Measurements from ENCODE around the gene RPL37.
"Not testable (repeated sequence)": the region's sequence is repeated elsewhere in the genome, so short reads cannot be mapped to it uniquely, and the experiment has no call there.

DNA sequence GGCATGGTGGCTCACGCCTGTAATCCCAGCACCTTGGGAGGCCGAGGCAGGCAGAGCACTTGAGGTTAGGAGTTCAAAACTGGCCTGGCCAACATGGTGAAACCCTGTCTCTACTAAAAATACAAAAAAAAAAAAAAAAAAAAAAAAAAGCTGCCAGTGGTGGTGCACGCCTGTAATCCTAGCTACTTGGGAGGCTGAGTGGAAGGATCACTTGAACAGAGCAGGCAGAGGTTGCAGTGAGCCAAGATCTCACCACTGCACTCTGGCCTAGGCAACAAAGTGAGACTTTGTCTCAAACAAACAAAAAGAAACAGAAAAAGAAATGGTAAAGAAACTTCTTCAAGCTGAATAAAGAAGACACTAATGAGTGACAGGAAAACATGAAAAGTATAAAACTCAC, 48.4 kb downstream of the RPL37 start:
- TF ChIP-seq, protein P1, sequence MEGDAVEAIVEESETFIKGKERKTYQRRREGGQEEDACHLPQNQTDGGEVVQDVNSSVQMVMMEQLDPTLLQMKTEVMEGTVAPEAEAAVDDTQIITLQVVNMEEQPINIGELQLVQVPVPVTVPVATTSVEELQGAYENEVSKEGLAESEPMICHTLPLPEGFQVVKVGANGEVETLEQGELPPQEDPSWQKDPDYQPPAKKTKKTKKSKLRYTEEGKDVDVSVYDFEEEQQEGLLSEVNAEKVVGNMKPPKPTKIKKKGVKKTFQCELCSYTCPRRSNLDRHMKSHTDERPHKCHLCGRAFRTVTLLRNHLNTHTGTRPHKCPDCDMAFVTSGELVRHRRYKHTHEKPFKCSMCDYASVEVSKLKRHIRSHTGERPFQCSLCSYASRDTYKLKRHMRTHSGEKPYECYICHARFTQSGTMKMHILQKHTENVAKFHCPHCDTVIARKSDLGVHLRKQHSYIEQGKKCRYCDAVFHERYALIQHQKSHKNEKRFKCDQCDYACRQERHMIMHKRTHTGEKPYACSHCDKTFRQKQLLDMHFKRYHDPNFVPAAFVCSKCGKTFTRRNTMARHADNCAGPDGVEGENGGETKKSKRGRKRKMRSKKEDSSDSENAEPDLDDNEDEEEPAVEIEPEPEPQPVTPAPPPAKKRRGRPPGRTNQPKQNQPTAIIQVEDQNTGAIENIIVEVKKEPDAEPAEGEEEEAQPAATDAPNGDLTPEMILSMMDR (IDR thresholded peaks at IDR 0.05; ENCODE audit: low read depth, low read length, missing input control) = not testable (repeated sequence)
- TF ChIP-seq RXRA (IDR thresholded peaks at IDR 0.05); EGR1 (IDR thresholded peaks at IDR 0.05; ENCODE audit: low read depth in 2 of 2); FOXA2 (IDR thresholded peaks at IDR 0.05); TAF1 (conservative IDR thresholded peaks at IDR 0.05); SP1 (IDR thresholded peaks at IDR 0.05); RAD21 (IDR thresholded peaks at IDR 0.05); GABPA (IDR thresholded peaks at IDR 0.05 in 1 of 2, conservative IDR thresholded peaks at IDR 0.05 in 1 of 2); HNF4G (IDR thresholded peaks at IDR 0.05); HNF4A (conservative IDR thresholded peaks at IDR 0.05); YY1 (IDR thresholded peaks at IDR 0.05): not testable (repeated sequence)
- TF ChIP-seq, protein P2, sequence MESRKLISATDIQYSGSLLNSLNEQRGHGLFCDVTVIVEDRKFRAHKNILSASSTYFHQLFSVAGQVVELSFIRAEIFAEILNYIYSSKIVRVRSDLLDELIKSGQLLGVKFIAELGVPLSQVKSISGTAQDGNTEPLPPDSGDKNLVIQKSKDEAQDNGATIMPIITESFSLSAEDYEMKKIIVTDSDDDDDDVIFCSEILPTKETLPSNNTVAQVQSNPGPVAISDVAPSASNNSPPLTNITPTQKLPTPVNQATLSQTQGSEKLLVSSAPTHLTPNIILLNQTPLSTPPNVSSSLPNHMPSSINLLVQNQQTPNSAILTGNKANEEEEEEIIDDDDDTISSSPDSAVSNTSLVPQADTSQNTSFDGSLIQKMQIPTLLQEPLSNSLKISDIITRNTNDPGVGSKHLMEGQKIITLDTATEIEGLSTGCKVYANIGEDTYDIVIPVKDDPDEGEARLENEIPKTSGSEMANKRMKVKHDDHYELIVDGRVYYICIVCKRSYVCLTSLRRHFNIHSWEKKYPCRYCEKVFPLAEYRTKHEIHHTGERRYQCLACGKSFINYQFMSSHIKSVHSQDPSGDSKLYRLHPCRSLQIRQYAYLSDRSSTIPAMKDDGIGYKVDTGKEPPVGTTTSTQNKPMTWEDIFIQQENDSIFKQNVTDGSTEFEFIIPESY (IDR thresholded peaks at IDR 0.05) = not testable (repeated sequence)
- TF ChIP-seq, protein P3, sequence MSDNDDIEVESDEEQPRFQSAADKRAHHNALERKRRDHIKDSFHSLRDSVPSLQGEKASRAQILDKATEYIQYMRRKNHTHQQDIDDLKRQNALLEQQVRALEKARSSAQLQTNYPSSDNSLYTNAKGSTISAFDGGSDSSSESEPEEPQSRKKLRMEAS (IDR thresholded peaks at IDR 0.05) = not testable (repeated sequence)
- TF ChIP-seq, protein P4, sequence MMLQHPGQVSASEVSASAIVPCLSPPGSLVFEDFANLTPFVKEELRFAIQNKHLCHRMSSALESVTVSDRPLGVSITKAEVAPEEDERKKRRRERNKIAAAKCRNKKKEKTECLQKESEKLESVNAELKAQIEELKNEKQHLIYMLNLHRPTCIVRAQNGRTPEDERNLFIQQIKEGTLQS (IDR thresholded peaks at IDR 0.05) = not testable (repeated sequence)

Data from liver (tissue), 3 donors.